Uterus (tissue), 4 donors: ENCODE data around the gene MEX3D. TPM values are rescaled to one million over a fixed set of nuclear protein-coding genes. Genes with fewer than 3 reads are reported as not detected.

Source experiments
- DNase-seq, 2 donors: peaks; one replicate each; pipeline ENCODE4 v3.0.0-alpha.2; 2019 to 2020
- H3K27ac ChIP-seq, 2 donors: fragments of 200-600 bp; sonication (generic); 1 replicate in 1 of 2; 2 replicates in 1 of 2; pipeline ENCODE4 v1.5.1; 2016 to 2018
- H3K27me3 ChIP-seq, 2 donors: fragments of 200-600 bp; sonication (generic); one replicate each; pipeline ENCODE4 v1.5.1; 2018 to 2019; ENCODE audit warnings: control low read depth in 1 of 2
- H3K36me3 ChIP-seq, 2 donors: fragments of 200-600 bp; sonication (generic); one replicate each; pipeline ENCODE4 v1.5.1; 2019; ENCODE audit warnings: control low read depth in 1 of 2
- H3K4me1 ChIP-seq, 2 donors: fragments of 200-600 bp; sonication (generic); one replicate each; pipeline ENCODE4 v1.5.1; 2018 to 2019; ENCODE audit warnings: control low read depth in 1 of 2
- H3K4me3 ChIP-seq, 2 donors: fragments of 200-600 bp; sonication (generic); 1 replicate in 1 of 2; 2 replicates in 1 of 2; pipeline ENCODE4 v1.5.1; 2018 to 2019; ENCODE audit warnings: mild to moderate bottlenecking in 1 of 2
- H3K9me3 ChIP-seq, 2 donors: fragments of 200-600 bp; sonication (generic); one replicate each; pipeline ENCODE4 v1.5.1; 2019; ENCODE audit warnings: control low read depth in 1 of 2
- CTCF ChIP-seq, 4 experiments: fragments of 200-600 bp in 2 of 4; fragments of 450-650 bp in 2 of 4; sonication (generic) in 2 of 4; IDR thresholded peaks; one replicate each; pipeline ENCODE4 v1.5.1; 2016 to 2019; ENCODE audit warnings: antibody characterized with exemption in 4 of 4, mild to moderate bottlenecking in 2 of 4, moderate library complexity in 1 of 4
- POLR2A ChIP-seq, 2 donors: fragments of 450-650 bp; IDR thresholded peaks; one replicate each; pipeline ENCODE4 v1.6.1; 2016; ENCODE audit warnings: antibody characterized with exemption in 2 of 2, mild to moderate bottlenecking in 1 of 2, moderate library complexity in 1 of 2
- intact Hi-C: fragments of 100-400 bp; cut with DNase I; formaldehyde crosslinking; loops from one replicate; pipeline ENCODE4 v1.15.1; 2023; ENCODE audit warnings: low total_unique reads
- total RNA-seq, 4 donors: library from RNA; depleted of rRNA in 3 of 4; stranded (reverse); fragments of >200 nt in 3 of 4; gene quantifications; one replicate each; pipeline versions ENCODE4 v1.1.0 to v1.2.4, GENCODE V29; 2014 to 2023
- donor health status: DM: yes; HTN: yes; CAD: no.

MEX3D gene
- total RNA-seq, 4 donors from 2014 or later = 4.4 to 34.8 (median 23.2) TPM

DNA sequence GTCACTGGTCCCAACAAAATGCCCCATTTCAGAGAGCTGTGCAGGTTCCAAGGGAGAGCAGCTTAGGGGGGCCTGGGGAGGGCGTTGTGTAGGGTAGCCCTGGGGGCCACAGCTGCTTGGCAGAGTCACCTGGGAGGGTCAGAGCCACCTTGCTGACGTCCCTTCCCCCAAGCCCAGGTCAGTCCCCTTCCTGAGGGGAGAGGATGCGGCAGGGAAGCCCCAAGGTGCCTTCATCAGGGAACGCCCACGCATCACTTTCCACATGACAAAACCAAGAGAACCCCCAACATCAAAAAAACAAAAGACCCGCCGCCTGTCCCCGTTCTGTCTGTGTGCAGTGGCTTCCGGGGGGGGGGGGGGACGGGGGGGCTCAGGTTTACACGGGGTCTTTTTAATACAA lies 42.5 kb upstream of the MEX3D start:
- Histone ChIP-seq H3K36me3 (no peaks in the 10 kb centered on the region), H3K27ac (no peak overlapping the region), H3K27me3 (no peaks in the 10 kb centered on the region), H3K9me3 (no peaks in the 10 kb centered on the region), H3K4me1 (no peaks in the 10 kb centered on the region), H3K4me3 (no peak overlapping the region)
- no peak for DNase-seq
- no peak for TF ChIP-seq CTCF (IDR thresholded peaks at IDR 0.05)
- no peak for TF ChIP-seq POLR2A (IDR thresholded peaks at IDR 0.05)
- intact Hi-C loops = loop anchor here (5.0 kb wide), 1 partner anchor 37 kb away; no protein-coding TSS in a partner anchor

- DNase-seq = no peak
- Histone ChIP-seq H3K27me3 (no peaks in the 10 kb centered on the region), H3K4me3 (no peak overlapping the region), H3K9me3 (no peaks in the 10 kb centered on the region), H3K36me3 (no peaks in the 10 kb centered on the region), H3K27ac (no peak overlapping the region), H3K4me1 (no peaks in the 10 kb centered on the region)
- TF ChIP-seq CTCF (IDR thresholded peaks at IDR 0.05) = no peak
- TF ChIP-seq POLR2A (IDR thresholded peaks at IDR 0.05) = no peak
- intact Hi-C loops = loop anchor here (5.0 kb wide), 1 partner anchor 37 kb away; no protein-coding TSS in a partner anchor
Observed at GRCh38 chr19:1609680-1610474, 41.8 kb upstream of the MEX3D start.

DNA sequence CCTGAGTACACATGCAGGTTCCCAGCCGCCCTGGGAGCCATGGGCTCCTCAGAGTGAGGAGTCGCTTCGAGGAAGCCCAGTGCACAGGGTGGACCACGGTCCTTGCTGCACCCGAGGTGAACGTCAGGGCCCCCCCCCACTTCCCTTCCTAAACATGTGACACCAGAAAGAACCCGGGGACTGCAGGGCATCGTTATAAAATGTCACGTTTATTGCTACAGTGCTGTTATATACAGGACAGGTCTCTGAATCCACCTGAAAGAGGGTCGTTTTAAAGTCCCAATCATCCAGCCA lies 40.9 kb upstream of the MEX3D start:
- Histone ChIP-seq H3K4me1 (peaks cover 0 to 4% of the 10 kb centered on the region in 2 donors), H3K27me3 (no peaks in the 10 kb centered on the region), H3K27ac (no peak overlapping the region), H3K4me3 (no peak overlapping the region), H3K9me3 (no peaks in the 10 kb centered on the region), H3K36me3 (no peaks in the 10 kb centered on the region)
- DNase-seq = no peak
- intact Hi-C loops = no loop called here
- TF ChIP-seq POLR2A (IDR thresholded peaks at IDR 0.05) (no peak), CTCF (IDR thresholded peaks at IDR 0.05) (no peak)

DNA sequence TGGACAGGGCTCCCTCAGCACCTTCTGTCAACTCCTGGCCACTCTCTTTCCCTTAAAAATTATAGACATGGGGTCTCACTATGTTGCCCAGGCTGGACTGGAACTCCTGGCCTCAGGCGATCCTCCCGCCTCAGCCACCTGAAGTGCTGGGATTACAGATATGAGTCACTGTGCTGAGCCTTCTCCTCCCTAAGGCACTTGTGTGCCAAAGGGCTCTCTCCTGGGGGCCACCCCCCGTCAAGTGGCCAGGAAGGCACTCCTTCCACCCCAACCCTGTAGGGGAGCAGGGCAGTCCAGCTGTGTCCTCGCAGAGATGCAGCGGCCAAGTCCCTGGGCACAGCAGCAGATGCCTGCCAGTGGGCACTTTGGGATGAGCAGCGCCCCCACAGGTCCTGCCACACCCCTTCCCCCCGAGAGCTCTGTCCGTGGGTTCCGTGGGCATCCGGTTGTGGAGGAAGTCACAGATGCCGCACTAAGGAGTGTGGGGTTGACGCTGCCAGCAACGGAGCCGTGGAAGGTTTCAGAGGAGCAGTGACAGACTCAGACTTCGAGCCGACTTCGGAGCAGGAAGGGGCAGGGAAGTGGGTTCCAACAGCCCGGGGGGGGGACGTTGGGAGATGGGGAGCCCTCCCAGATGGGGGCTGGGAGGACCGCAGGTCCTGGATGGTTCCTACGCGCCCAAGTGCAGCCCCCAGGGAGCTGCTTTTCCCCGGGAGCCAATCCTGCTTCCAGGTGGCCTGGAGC lies 40.4 kb upstream of the MEX3D start:
- Histone ChIP-seq H3K9me3 (no peaks in the 10 kb centered on the region), H3K36me3 (no peaks in the 10 kb centered on the region), H3K27ac (no peak overlapping the region), H3K27me3 (no peaks in the 10 kb centered on the region), H3K4me3 (no peak overlapping the region), H3K4me1 (peaks cover 0 to 4% of the 10 kb centered on the region in 2 donors)
- DNase-seq = no peak
- intact Hi-C loops = no loop called here
- no peak for TF ChIP-seq CTCF (IDR thresholded peaks at IDR 0.05)
- TF ChIP-seq POLR2A (IDR thresholded peaks at IDR 0.05) = no peak

- H3K9me3 ChIP-seq = no peaks in the 10 kb centered on the region
- no peaks in the 10 kb centered on the region for H3K27me3 ChIP-seq
- peak overlapping the region; percentile 83 to 95 for H3K27ac ChIP-seq
- H3K36me3 ChIP-seq = no peaks in the 10 kb centered on the region
- TF ChIP-seq CTCF (IDR thresholded peaks at IDR 0.05) (no peak), POLR2A (IDR thresholded peaks at IDR 0.05) (no peak)
- intact Hi-C loops = no loop called here
- H3K4me1 ChIP-seq = peaks cover 0 to 4% of the 10 kb centered on the region in 2 donors
- H3K4me3 ChIP-seq = peak overlapping the region; percentile 94 to 97
- DNase-seq = peak in 1 of 2 donors; percentile 36
Observed at GRCh38 chr19:1606138-1606651, 38.1 kb upstream of the MEX3D start.
